ENCODE measurements around the gene PRPS2. TPM values are rescaled to one million over a fixed set of nuclear protein-coding genes. Genes with fewer than 3 reads are reported as not detected.

The PRPS2 gene
- total and polyA plus RNA-seq, 2 donors (not counting 3 experiments of a cell fraction or from before 2014, with no cell fraction given), result 15.9 to 36.7 TPM

- no peaks in the 10 kb centered on the region for H4K20me1 ChIP-seq (replicated peaks; ENCODE audit: control insufficient read depth, extremely low read depth, insufficient read depth, low read length)
- TF ChIP-seq EZH2 (IDR thresholded peaks at IDR 0.05; ENCODE audit: borderline replicate concordance, low read depth, low read length, severe bottlenecking), result no peak
- no peak for TF ChIP-seq POLR2A (IDR thresholded peaks at IDR 0.05; ENCODE audit: low read depth, low read length)
- TF ChIP-seq POLR2AphosphoS5 (IDR thresholded peaks at IDR 0.05; ENCODE audit: insufficient read depth, low read depth, low read length), result no peak
- no peak for TF ChIP-seq FOS (IDR thresholded peaks at IDR 0.05; ENCODE audit: borderline replicate concordance, insufficient read depth, low read length)
- TF ChIP-seq GATA2 (IDR thresholded peaks at IDR 0.05; ENCODE audit: insufficient read depth, insufficient read length, low read depth, low read length), result no peak
- no peak for TF ChIP-seq MAX (IDR thresholded peaks at IDR 0.05; ENCODE audit: insufficient read depth, insufficient read length)
- TF ChIP-seq CTCF (IDR thresholded peaks at IDR 0.05; ENCODE audit: extremely low read depth in 1 of 2, insufficient read depth in 1 of 2, low read depth in 1 of 2, low read length in 2 of 2), result no peak
- no peak for TF ChIP-seq MYC (IDR thresholded peaks at IDR 0.05; ENCODE audit: low read depth, low read length)
- no peak for TF ChIP-seq JUN (IDR thresholded peaks at IDR 0.05; ENCODE audit: borderline replicate concordance, insufficient read depth, insufficient read length, low read depth)
- no TSS peak for BruUV-seq (replicated peaks)
These were observed 75.5 kb downstream of the PRPS2 start, which contains the start of gene TLR7 for GRCh38 chrX:12866451-12867377. TLR7 (plus strand) TSS chrX:12867072; CDS start chrX:12867579, 507 bp downstream.

More at GRCh38 chrX:12866451-12867377, 75.5 kb downstream of the PRPS2 start, which contains the start of gene TLR7:
- DNase-seq (ENCODE audit: low read depth, low spot score), result no peak
- Histone ChIP-seq H3K79me2 (ENCODE audit: control insufficient read depth, insufficient read depth, low read length) (no peaks in the 10 kb centered on the region), H3K4me3 (replicated peaks in 1 of 3; ENCODE audit: insufficient read depth in 1 of 3, low read depth in 1 of 3, low read length in 3 of 3) (no peak within 1 kb of the TSS), H3K9ac (replicated peaks; ENCODE audit: extremely low read depth, insufficient read depth, low read length) (no peak within 1 kb of the TSS), H3K27ac (ENCODE audit: insufficient read depth, low read depth, low read length) (no peak within 1 kb of the TSS), H3K36me3 (ENCODE audit: control insufficient read depth in 2 of 2, extremely low read depth in 1 of 2, insufficient read depth in 2 of 2, low read length in 2 of 2) (no peaks in the 10 kb centered on the region), H3K4me2 (ENCODE audit: insufficient read depth, low read length) (no peak within 1 kb of the TSS), H3K27me3 (ENCODE audit: control insufficient read depth in 2 of 2, insufficient read depth in 2 of 2, low read length in 2 of 2) (peaks cover 0 to 6% of the 10 kb centered on the region in 2 experiments), H2AFZ (ENCODE audit: low read depth, low read length) (no peak within 1 kb of the TSS), H3K9me3 (replicated peaks; ENCODE audit: control insufficient read depth, insufficient read depth, low read length) (no peaks in the 10 kb centered on the region), H3K4me1 (ENCODE audit: control insufficient read depth, extremely low read depth, insufficient read depth, low read length) (no peaks in the 10 kb centered on the region), H3K9me1 (replicated peaks; ENCODE audit: control insufficient read depth, extremely low read depth, insufficient read depth, low read length) (no peaks in the 10 kb centered on the region)
- no peak for FAIRE-seq
- ChIA-PET CTCF (no interaction called here), POLR2A (no interaction called here)
- dilution Hi-C loops (cut with MboI; ENCODE audit: extremely low pct_ligation_motif_present, low sequenced_read_pairs), result no loop called here
- intact Hi-C loops (cut with micrococcal nuclease), result no loop called here

Data from endothelial cell of umbilical vein (primary cell).